GM19351 (cell line): Measurements from ENCODE around the gene RNPEPL1.

ENCODE experiments used
- ATAC-seq: cut with Tn5 transposase; IDR thresholded peaks from one replicate; pipeline ENCODE4 v1.9.1; 2021; ENCODE audit warnings: mild to moderate bottlenecking, moderate library complexity; ENCODE audit not compliant: unreplicated experiment

The RNPEPL1 gene

DNA sequence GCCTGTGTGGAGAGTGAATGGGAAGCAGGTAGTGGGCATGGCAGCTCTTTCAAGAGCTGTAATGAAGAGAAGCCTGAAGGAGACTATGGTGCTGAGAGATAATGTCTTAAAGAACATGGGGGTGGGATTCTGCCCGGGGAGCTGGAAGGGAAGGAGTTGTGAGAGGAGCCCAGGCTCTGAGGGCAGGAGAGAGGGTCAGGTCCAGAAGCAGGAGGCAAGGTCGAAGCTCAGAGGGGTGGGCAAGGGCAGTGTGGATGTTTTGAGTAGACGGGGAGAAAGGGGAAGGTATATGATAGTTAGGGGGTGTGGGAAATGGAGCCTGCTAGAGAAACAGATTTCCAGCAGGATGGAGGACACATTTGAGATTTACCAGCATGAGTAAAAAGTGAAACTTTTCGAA lies 20.4 kb downstream of the RNPEPL1 start:
- no peak for ATAC-seq

DNA sequence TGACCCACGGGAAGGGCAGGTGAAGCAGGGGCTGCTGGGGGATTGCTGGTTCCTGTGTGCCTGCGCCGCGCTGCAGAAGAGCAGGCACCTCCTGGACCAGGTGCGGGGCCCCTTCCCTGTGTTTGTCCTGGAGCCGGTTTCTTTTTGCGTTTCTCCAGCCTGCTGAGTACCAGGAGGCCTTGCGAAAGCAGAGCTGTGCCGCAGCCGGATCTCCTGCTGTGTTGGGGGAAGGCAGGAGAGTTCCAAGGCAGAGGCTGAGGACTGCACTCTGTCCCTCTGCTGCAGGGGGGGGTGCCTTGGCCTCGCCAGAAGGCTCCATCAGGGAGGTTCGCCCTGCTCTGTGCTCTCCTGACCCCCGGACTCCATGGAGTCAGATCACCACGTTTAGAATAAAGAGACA lies 21.1 kb downstream of the RNPEPL1 start:
- no peak for ATAC-seq

DNA sequence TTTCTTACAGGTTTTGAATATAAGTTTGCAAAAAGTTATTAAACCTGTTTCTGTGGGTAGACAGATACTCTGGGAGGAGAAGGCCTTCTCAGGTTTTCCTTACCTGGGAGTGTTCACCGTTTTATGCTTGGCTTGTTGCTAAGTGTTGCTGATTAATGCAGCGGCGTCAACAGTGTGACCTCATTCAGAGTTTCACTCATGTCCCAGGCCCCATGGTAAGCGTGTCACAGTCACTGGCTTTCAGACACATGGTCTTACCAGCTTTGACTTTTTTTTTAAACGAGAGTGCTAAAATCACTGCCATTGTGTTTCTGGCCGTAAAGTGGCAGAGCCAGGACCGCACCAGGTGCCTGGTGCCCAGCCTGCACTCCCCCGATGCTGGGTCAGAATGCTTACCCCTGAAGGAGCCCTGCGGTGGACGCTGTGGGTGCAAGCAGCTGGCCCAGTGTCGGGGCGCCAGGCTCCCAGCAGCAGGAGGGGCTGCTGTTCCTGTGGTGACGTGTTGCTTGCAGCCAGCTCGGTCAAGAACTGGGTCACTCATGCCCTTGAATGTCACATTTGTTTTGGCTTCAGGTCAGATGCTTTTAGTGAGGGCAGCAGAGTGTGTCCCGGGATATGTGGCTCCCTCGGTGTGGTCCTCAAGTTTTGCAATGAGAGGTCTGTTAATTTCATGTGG lies 21.7 kb downstream of the RNPEPL1 start:
- no peak for ATAC-seq

DNA sequence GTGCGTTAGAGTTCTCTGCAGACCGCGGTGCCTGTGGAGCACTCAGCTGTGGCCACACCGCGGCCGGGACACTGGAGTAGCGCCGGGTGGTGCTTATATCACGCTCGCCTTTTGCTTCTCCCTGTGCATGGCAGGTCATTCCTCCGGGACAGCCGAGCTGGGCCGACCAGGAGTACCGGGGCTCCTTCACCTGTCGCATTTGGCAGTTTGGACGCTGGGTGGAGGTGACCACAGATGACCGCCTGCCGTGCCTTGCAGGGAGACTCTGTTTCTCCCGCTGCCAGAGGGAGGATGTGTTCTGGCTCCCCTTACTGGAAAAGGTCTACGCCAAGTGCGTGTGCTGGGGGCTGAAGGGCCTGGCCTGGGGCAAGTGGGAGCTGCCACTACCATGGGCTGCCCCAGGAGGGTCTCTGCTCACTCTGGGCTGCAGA lies 22.4 kb downstream of the RNPEPL1 start:
- no peak for ATAC-seq

DNA sequence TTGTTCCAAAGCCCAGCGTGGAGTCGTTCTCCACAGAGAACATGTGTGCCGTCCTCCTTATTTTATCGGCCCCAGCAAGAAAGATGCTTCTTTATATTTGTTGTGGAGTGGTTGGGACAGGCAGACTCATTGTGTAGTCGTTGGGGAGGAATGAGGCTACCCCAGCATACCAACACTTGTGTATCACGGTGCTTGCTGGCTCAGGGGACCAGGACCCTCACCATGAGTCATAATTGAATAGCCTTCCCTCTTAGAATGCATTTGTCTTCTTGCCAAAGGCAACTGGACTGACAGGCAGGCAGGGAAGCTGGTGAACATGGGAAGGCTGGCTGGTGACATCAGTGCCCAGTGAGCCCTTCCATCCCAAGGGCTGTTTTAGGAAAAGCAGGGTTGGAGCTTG lies 22.9 kb downstream of the RNPEPL1 start:
- ATAC-seq, result no peak

DNA sequence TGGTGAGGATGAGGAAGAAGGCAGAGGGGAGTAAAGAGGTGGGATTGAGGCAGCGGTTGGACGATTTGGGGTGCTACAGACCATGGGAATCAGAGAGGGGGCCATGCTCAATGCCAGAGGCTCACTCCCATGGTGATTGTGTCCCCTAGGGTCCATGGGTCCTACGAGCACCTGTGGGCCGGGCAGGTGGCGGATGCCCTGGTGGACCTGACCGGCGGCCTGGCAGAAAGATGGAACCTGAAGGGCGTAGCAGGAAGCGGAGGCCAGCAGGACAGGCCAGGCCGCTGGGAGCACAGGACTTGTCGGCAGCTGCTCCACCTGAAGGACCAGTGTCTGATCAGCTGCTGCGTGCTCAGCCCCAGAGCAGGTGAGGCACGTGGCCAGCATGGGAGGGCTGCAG lies 23.5 kb downstream of the RNPEPL1 start:
- ATAC-seq, result no peak

DNA sequence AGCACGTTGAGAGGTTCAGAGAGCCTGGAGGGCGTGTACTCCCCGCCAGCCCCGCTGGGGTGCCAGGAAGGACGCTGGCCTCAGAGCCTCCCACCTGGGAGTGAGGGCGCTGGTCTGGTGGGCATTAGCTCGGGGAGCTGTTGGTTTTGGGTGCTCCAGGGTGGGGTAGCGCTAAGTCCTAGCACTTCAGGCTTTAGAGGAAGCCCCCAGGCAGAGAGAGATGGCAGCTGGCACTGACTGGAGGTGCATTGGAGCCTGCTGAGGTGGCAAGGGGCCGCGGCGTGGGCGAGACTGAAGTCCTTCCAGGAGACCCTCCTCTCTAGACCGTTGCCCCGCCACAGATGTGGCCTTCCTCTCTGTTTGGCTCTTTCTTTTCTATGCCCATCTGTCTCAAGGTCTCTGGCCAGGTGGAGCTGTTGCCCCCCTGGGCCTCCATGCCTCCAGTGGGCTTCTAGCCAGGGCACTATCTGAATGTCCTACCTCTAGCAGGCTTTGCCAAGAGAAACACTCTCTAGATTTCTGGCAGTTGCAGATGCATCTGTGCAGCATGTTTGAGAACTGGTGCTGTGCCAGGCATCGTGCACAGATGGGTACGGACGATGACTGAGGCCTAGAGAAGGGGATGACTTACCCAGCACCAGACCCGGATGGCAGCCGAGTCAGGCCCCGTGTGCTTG lies 24.9 kb downstream of the RNPEPL1 start:
- no peak for ATAC-seq

DNA sequence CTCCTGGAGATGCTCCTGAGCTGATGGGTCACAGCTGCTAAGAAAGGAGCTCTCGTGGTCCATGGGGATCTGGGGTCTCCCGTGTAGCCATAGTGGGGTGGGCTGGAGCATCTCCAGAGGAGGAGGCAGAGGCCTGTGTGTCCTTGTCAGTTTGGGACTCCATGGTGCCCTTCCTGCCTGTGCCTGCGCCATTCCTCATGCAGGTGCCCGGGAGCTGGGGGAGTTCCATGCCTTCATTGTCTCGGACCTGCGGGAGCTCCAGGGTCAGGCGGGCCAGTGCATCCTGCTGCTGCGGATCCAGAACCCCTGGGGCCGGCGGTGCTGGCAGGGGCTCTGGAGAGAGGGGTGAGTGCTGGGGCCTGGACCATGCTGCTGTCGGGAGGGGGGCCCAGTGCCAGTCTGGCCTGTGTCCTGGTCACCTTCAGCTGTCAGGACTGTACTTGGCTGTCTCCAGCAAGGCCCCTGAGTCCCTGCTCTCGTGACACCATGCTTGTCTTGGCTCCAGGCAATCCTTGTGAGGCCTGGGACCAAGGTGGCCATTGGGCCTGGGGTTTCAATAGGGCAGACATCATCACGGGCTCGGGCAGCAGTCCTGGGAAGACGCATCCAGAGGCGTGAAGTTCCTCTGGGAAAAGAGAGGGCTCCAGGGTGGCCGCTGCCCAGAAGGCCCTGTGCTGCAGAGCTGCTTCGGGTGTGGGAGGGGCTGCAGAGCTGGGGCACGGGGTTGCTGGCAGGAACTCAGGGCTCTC lies 25.6 kb downstream of the RNPEPL1 start:
- ATAC-seq, result no peak

DNA sequence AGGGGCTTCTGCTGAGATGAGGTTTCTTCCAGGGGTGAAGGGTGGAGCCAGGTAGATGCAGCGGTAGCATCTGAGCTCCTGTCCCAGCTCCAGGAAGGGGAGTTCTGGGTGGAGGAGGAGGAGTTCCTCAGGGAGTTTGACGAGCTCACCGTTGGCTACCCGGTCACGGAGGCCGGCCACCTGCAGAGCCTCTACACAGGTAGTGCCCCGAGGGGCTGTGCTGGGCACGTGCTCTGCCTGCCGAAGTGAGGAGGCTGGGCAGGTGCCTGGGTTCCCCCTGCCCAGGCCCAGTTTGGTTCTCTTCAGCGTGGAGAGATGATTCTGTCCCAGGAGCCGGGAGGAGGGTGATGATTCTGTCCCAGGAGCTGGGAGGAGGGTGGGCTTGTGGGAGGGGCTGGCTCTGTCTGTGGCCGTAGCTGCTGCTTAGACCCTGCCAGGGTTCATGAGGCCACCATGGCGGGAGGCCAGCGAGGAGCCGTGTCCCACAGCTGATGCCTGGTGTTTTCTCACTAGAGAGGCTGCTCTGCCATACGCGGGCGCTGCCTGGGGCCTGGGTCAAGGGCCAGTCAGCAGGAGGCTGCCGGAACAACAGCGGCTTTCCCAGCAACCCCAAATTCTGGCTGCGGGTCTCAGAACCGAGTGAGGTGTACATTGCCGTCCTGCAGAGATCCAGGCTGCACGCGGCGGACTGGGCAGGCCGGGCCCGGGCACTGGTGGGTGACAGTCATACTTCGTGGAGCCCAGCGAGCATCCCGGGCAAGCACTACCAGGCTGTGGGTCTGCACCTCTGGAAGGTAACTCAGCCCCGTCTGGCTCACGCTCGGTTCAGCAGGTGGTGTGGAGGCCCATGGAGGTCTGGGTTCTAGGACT lies 26.5 kb downstream of the RNPEPL1 start:
- ATAC-seq, result no peak

DNA sequence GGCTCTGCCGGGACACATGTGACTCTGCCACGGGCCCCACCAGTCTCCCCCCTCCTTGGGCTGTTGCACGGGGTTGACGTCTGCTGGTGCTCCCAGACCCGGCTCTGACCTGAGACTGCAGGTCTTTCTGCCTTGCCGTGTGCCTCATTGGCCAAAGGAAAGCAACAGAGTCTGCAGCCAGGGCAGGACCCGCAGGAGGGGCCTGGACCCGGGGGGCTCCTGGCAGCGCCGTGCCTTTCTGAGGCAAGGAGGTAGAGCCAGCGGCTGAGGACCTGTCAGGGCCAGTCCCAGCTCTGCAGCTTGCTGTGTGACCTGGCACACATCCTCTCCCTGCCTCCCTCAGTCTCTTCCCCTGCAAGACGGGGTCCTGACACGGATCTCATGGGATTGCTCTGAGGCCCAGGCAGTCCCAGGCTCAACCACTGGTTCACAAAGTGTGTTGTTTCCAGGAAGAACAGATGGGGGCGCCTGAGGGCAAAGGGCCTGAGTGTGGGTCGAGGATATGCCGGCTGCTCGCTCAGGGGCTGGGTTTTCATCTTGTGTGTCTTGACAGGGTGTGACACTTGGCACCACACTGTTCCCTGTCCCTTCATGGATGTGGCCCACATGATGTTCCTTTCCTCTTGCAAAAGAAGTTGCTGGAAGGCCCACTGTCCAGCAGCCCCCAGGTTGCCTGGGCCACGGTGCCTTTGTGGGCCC lies 27.2 kb downstream of the RNPEPL1 start:
- ATAC-seq, result no peak

DNA sequence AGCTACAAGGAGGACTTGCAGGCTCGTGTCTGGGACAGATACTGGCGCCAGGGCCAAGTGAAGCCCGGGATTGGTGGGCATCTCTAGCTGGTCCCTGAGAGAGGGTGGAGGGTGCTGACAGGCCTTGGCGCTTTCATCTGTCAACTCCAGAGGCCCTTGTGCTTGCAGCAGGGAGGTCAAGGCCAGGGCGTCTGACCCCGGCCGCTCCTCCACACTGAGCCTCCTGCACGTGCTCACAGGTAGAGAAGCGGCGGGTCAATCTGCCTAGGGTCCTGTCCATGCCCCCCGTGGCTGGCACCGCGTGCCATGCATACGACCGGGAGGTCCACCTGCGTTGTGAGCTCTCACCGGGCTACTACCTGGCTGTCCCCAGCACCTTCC lies 27.8 kb downstream of the RNPEPL1 start:
- ATAC-seq, result no peak

DNA sequence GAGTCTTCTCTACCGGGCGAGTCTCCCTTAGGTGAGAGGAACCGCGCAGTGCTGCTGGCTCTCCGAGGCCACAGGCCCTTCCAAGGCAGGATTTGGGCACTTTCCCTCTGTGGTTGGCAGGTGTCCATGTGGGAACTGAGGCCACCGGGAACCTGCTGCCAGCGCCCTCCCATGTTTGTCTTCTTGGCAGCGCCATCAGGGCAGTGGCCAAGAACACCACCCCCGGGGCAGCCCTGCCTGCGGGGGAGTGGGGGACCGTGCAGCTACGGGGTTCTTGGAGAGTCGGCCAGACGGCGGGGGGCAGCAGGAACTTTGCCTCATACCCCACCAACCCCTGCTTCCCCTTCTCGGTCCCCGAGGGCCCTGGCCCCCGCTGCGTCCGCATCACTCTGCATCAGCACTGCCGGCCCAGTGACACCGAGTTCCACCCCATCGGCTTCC lies 28.2 kb downstream of the RNPEPL1 start:
- ATAC-seq, result no peak

DNA sequence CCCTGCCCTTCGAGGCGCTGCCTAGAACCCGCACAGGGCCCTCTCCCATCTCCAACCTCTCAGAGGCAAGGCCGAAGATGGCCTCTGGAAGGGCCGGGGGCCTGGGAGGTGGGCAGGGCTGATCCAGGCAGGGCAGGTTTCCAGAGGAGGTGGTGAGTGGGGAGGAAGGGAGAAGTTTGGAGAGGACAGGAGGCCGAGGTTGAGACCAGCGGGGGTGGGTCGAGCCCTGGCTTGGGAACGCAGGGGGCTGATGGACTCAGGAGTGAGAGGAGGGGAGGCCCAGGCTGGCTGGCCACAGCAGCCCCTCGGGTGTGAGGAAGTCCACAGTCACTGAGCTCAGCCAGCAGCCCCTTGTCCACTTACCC lies 28.8 kb downstream of the RNPEPL1 start:
- no peak for ATAC-seq

DNA sequence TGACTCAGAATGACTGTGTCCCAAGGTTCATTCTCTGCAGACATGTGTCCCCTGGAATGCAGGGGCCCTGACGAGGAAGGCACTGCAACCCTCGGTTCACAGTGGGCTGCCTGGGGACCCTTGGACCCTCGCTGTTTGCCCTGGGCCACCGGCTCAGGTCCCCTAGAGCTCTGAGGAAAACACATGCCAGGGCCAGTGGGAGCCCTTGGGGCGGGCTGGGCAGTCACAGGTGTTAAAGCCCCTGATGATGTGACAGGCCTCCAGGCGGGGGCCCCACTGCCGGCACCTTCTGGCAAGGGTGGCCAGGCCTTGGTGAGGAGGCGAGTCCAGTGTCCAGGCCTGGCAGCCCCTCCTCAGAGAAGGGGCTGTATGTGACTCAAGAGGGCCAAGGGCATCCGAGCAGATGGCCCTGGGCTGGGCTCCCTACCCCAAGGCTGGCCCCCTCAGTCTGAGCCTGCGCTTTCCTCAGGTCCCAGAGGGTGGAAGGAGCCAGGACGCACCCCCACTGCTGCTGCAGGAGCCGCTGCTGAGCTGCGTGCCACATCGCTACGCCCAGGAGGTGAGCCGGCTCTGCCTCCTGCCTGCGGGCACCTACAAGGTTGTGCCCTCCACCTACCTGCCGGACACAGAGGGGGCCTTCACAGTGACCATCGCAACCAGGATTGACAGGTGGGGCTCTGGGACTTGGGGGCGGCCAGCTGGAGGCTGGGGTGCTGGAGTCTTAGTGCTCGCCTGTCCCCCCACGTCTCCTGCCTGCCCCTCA lies 29.3 kb downstream of the RNPEPL1 start:
- no peak for ATAC-seq

DNA sequence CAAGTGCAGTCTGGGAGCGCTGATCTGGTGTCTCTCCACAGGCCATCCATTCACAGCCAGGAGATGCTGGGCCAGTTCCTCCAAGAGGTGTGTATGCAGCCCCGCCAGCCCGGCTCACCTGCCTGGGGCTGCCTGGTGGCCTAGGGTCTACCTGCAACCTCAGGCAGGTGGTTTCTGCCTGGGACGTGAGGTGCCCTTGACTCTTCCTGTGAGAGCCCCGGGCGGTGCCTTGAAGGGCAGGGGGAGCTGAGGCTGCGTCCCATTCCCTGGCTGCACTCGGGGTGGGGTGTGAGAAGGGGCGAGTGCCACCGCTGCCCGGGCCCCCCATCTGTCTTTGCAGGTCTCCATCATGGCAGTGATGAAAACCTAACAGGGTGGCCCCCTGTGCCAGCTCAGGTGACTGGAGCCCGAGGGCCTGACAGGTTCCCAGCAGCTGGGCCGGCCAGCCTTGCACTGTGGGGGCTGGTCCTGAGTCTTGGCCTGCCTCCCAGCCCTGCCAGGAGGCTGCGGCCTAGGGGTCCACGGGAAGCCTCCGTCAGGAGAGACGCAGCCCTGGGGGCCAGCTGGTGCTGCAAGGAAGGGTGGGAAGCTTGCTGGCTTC lies 30.1 kb downstream of the RNPEPL1 start:
- ATAC-seq, result no peak

DNA sequence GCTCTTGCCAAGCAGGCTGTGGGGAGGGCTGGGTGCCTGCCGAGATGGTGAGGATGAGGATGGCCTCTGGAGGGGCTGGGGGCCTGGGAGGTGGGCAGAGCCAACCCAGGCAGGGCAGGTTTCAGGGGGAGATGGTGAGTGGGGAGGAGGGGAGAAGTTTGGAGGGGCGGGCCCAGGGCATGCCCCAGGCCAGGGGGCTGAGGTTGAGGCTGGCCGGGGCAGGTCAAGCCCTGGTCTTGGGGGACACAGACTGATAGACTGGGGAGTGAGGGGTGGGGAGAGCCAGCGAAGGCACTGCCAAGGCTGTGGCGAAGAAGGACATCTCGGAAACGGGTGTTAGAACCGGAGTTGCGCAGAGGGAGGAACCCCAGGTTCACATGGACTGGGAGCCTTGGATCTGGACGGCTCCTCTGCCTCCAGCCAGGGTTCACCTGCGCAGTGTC lies 30.9 kb downstream of the RNPEPL1 start:
- ATAC-seq, result no peak

DNA sequence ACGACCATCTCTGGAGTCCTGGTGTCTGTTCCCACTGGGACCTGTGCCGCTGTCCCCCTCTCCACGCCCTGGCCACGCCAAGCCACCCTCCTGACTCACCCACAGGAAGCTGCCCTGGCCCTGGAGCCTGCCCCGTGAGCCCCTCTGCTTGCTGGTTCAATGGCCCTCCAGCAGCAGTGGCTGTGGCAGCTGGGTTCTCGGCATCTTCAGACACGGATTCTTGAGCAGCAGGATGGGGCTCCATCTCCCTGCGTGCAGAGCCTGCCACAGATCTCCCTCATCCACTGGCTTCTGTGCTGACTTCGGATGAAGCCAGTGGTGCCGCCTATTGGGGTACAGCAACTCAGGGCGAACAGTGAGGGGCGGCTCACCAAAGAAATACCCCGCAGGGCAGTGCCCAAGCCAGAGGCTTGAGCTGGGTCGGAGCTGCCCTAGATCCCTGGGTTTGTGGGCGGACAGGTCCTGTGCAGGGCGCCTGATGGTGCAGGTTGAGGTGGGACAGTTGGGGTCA lies 32.2 kb downstream of the RNPEPL1 start:
- ATAC-seq, result no peak

DNA sequence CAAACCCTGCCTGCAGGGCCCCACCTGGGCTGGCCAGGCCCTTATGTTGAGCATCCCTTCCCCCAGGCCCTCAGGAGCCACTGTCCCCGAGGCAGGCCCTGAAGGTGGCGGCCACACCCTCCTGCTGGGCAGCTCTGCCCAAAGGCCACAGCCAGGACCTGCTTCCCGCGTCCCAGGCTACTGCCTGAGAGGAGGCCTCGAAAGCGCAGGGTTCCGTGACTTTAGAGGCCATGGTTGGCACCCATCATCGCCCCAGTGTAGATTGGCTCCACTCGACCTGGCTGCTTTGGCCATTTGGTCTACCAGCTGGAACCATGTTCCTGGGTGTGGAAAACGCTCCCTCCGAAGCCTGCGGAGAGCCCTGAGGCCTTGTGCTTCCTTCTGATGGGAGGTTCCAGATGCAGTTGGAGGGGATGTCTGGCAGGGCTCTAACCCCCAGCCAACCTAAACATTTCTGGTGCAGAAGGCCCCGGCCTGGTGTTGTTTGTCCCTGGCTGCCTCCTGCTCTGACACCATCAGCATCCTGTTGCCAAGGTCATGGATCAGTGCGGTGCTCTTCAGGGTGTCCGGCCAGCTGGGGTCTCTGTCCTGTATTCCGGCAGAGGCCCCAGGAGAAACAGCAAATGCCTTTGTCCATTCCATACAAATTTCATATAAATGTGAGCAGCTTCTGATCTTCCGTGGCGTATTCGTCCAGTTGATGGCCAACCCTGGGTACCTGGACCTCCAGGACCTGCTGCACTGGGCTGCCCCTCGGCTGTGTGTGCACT lies 33.0 kb downstream of the RNPEPL1 start:
- ATAC-seq, result no peak

DNA sequence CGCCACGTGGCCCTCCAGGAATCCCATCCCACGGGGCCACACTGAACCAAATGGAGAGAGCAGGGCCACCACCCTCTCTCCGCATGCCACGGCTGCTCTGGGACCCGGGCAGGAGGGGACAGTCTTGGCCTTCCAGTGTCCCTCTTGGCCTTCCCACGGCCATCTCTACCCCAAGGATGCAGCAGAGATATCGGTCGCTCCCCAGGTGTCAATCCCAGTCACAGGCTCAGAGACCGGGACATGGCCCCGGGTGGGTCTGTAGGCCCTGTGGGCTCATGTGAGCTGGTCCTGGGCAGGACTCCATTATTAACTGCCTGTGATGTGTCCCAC lies 33.5 kb downstream of the RNPEPL1 start:
- no peak for ATAC-seq
